ENCODE measurements around the gene SEC14L2.
"Not testable (repeated sequence)": the region's sequence is repeated elsewhere in the genome, so short reads cannot be mapped to it uniquely, and the experiment has no call there.

SEC14L2 gene

DNA sequence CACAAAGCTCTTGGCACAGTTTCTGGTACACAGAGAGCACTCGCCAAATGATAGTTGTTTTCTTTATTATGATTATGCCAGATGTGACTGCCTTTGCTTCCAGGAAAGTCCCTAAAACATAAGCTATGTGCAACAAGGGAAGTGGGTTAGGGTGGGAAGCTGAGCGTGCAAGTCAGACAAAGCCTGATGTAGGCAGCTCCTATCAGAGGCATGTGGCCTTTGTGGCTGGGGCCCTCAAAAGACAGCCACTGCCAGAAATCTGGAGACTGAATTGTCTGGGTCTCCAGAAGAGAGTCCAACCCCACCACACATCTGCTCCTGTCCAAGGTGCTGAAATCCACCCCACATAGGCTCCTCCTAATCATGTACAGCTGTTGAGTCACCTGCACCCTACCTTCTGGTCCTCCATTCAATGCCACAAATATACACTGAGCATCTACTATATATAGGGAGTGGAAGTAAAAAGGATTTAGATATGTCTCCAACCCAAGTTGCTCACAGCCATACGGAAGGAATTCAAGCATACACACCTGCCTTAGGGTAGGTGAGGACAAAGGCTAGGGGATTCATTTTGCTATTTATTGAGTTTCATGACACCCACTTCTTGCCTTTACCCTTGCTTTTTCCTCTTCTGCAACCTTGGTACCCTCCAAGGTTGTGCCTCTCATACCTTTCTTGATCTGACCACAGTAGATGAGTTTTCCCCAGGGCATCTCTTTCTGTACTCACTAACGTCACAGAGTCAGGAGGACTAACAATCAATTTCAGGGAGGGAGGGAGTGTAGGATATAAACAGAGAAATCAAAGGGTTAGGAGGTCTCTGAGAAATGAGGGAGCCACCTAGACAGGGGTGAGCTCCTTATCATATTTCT lies 62.6 kb downstream of the SEC14L2 start:
- no peaks in the 10 kb centered on the region for H3K4me1 ChIP-seq
- no peaks in the 10 kb centered on the region for H3K36me3 ChIP-seq (ENCODE audit: control insufficient read depth, insufficient read depth, low read length)
- no peaks in the 10 kb centered on the region for H3K27me3 ChIP-seq (ENCODE audit: control insufficient read depth, insufficient read depth, low read length)
- H3K4me2 ChIP-seq (ENCODE audit: low read length) = no peak overlapping the region
- H3K4me3 ChIP-seq (ENCODE audit: low read depth, low read length) = no peak overlapping the region
- no peak overlapping the region for H2AFZ ChIP-seq
- no peak overlapping the region for H3K9ac ChIP-seq
- no peaks in the 10 kb centered on the region for H3K79me2 ChIP-seq
- H3K27ac ChIP-seq = no peak overlapping the region
- no peaks in the 10 kb centered on the region for H3K9me3 ChIP-seq (ENCODE audit: control insufficient read depth, low read length)
- TF ChIP-seq CTCF (IDR thresholded peaks at IDR 0.05) = no peak

- Histone ChIP-seq H3K9me3 (ENCODE audit: control insufficient read depth, low read length) (no peaks in the 10 kb centered on the region), H2AFZ (no peak overlapping the region), H3K79me2 (no peaks in the 10 kb centered on the region), H3K4me3 (ENCODE audit: low read depth, low read length) (no peak overlapping the region), H3K4me1 (no peaks in the 10 kb centered on the region), H3K27me3 (ENCODE audit: control insufficient read depth, insufficient read depth, low read length) (no peaks in the 10 kb centered on the region), H3K4me2 (ENCODE audit: low read length) (no peak overlapping the region), H3K9ac (no peak overlapping the region), H3K27ac (no peak overlapping the region), H3K36me3 (ENCODE audit: control insufficient read depth, insufficient read depth, low read length) (no peaks in the 10 kb centered on the region)
- no peak for TF ChIP-seq CTCF (IDR thresholded peaks at IDR 0.05)
Observed at GRCh38 chr22:30460147-30460546, 63.3 kb downstream of the SEC14L2 start.

DNA sequence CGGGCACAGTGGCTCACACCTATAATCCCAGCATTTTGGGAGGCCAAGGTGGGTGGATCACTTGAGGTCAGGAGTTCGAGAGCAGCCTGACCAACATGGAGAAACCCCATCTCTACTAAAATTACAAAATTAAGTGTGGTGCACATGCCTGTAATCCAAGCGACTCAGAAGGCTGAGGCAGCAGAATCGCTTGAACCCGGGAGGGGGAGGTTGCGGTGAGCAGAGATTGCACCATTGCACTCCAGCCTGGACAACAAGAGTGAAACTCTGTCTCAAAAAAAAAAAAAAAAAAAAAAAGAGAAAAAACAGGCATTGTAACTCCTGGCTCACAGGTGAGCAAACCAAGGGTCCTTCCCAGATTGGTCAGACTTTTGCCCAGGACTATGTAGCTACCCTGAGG lies 63.7 kb downstream of the SEC14L2 start:
- H3K4me2 ChIP-seq (ENCODE audit: low read length); H3K4me1 ChIP-seq; H3K9ac ChIP-seq; H3K27me3 ChIP-seq (ENCODE audit: control insufficient read depth, insufficient read depth, low read length); H2AFZ ChIP-seq; H3K79me2 ChIP-seq; H3K36me3 ChIP-seq (ENCODE audit: control insufficient read depth, insufficient read depth, low read length); H3K9me3 ChIP-seq (ENCODE audit: control insufficient read depth, low read length); H3K27ac ChIP-seq; H3K4me3 ChIP-seq (ENCODE audit: low read depth, low read length): not testable (repeated sequence)

DNA sequence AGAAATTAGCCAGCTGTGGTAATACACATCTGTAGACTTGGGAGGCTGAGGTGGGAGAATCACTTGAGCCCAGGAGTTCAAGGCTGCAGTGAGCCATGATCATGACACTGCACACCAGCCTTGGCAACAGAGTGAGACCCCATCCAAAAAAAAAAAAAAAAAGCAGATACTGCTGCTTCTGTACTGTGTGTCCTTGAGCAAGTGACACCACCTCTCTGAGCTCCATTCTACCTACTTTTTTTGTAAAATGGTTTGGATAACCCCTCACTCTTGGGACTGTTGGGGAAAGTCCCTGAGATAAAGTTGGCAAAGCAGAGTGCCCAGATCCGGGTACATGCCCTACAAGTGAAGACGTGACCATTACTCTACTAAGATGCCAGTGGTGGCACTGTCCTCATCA lies 72.3 kb downstream of the SEC14L2 start:
- no peaks in the 10 kb centered on the region for H3K79me2 ChIP-seq
- H2AFZ ChIP-seq = no peak overlapping the region
- no peak overlapping the region for H3K4me3 ChIP-seq (ENCODE audit: low read depth, low read length)
- no peak overlapping the region for H3K9ac ChIP-seq
- H3K27ac ChIP-seq = no peak overlapping the region
- no peak overlapping the region for H3K4me2 ChIP-seq (ENCODE audit: low read length)
- H3K4me1 ChIP-seq = no peaks in the 10 kb centered on the region
- no peaks in the 10 kb centered on the region for H3K27me3 ChIP-seq (ENCODE audit: control insufficient read depth, insufficient read depth, low read length)
- H3K36me3 ChIP-seq (ENCODE audit: control insufficient read depth, insufficient read depth, low read length) = no peaks in the 10 kb centered on the region
- no peaks in the 10 kb centered on the region for H3K9me3 ChIP-seq (ENCODE audit: control insufficient read depth, low read length)
- no peak for TF ChIP-seq CTCF (IDR thresholded peaks at IDR 0.05)

- H2AFZ ChIP-seq = no peak overlapping the region
- no peak overlapping the region for H3K27ac ChIP-seq
- H3K79me2 ChIP-seq = no peaks in the 10 kb centered on the region
- H3K9ac ChIP-seq = no peak overlapping the region
- no peak overlapping the region for H3K4me2 ChIP-seq (ENCODE audit: low read length)
- no peak overlapping the region for H3K4me3 ChIP-seq (ENCODE audit: low read depth, low read length)
- no peaks in the 10 kb centered on the region for H3K9me3 ChIP-seq (ENCODE audit: control insufficient read depth, low read length)
- no peaks in the 10 kb centered on the region for H3K4me1 ChIP-seq
- H3K27me3 ChIP-seq (ENCODE audit: control insufficient read depth, insufficient read depth, low read length) = no peaks in the 10 kb centered on the region
- H3K36me3 ChIP-seq (ENCODE audit: control insufficient read depth, insufficient read depth, low read length) = no peaks in the 10 kb centered on the region
- TF ChIP-seq CTCF (IDR thresholded peaks at IDR 0.05) = no peak
Observed at GRCh38 chr22:30470655-30471054, 73.8 kb downstream of the SEC14L2 start.

Data from parathyroid adenoma (tissue), 2 donors.